Astrocyte (in vitro differentiated cells and primary cell): ENCODE measurements around the gene NOD1. TPM values are rescaled to one million over a fixed set of nuclear protein-coding genes. Genes with fewer than 3 reads are reported as not detected.

Experiments
- DNase-seq: peaks from one replicate; pipeline ENCODE4 v3.0.0-alpha.2; 2010; ENCODE audit warnings: low read depth
- FAIRE-seq: peaks from 2 replicates; lab custom pipeline; 2011; peaks lifted over from hg19 to GRCh38; lab: Jason Lieb, UNC
- H2AFZ ChIP-seq: 2 replicates; pipeline ENCODE4 v1.6.0; 2012; ENCODE audit warnings: low read depth, low read length, inconsistent platforms
- H3K27ac ChIP-seq: 2 replicates; pipeline ENCODE4 v1.5.1; 2011; ENCODE audit warnings: low read depth, low read length, inconsistent platforms
- H3K27me3 ChIP-seq: 2 replicates; pipeline ENCODE4 v1.6.0; 2011; ENCODE audit warnings: low read length, inconsistent platforms; ENCODE audit not compliant: insufficient read depth
- H3K36me3 ChIP-seq: 2 replicates; pipeline ENCODE4 v1.5.1; 2011; ENCODE audit warnings: low read length, inconsistent platforms; ENCODE audit not compliant: insufficient read depth
- H3K4me1 ChIP-seq: 2 replicates; pipeline ENCODE4 v1.5.1; 2011; ENCODE audit warnings: low read length, inconsistent platforms; ENCODE audit not compliant: insufficient read depth
- H3K4me2 ChIP-seq: 2 replicates; pipeline ENCODE4 v1.6.0; 2012; ENCODE audit warnings: low read length, inconsistent platforms
- H3K4me3 ChIP-seq: 2 replicates; pipeline ENCODE4 v1.5.1; 2011; ENCODE audit warnings: low read depth, mild to moderate bottlenecking, low read length, inconsistent platforms; ENCODE audit not compliant: insufficient read depth
- H3K79me2 ChIP-seq: 2 replicates; pipeline ENCODE4 v1.6.0; 2012; ENCODE audit warnings: mild to moderate bottlenecking, low read length, inconsistent platforms; ENCODE audit not compliant: insufficient read depth
- H3K9ac ChIP-seq: 2 replicates; pipeline ENCODE4 v1.6.0; 2012; ENCODE audit warnings: mild to moderate bottlenecking, low read length, inconsistent platforms
- H3K9me3 ChIP-seq: 2 replicates; pipeline ENCODE4 v1.5.1; 2012; ENCODE audit warnings: low read depth, mild to moderate bottlenecking, low read length, inconsistent platforms; ENCODE audit not compliant: insufficient read depth
- H4K20me1 ChIP-seq: 2 replicates; pipeline ENCODE4 v1.6.0; 2012; ENCODE audit warnings: low read length, inconsistent platforms; ENCODE audit not compliant: insufficient read depth
- H3K27ac Mint-ChIP-seq: one replicate; pipeline ENCODE4 v1.8.0; 2021; ENCODE audit warnings: mild to moderate bottlenecking, mixed read lengths; ENCODE audit not compliant: unreplicated experiment
- H3K27me3 Mint-ChIP-seq: one replicate; pipeline ENCODE4 v1.8.0; 2021; ENCODE audit warnings: low read depth, mixed read lengths; ENCODE audit not compliant: unreplicated experiment
- H3K36me3 Mint-ChIP-seq: one replicate; pipeline ENCODE4 v1.8.0; 2021; ENCODE audit warnings: low read depth, mixed read lengths; ENCODE audit not compliant: unreplicated experiment
- H3K4me1 Mint-ChIP-seq: one replicate; pipeline ENCODE4 v1.8.0; 2021; ENCODE audit warnings: low read depth, mixed read lengths; ENCODE audit not compliant: unreplicated experiment
- H3K4me3 Mint-ChIP-seq: one replicate; pipeline ENCODE4 v1.8.0; 2021; ENCODE audit warnings: mild to moderate bottlenecking, moderate library complexity, mixed read lengths; ENCODE audit not compliant: unreplicated experiment
- H3K9me3 Mint-ChIP-seq: one replicate; pipeline ENCODE4 v1.8.0; 2021; ENCODE audit warnings: mild to moderate bottlenecking, mixed read lengths; ENCODE audit not compliant: unreplicated experiment
- CTCF ChIP-seq: IDR thresholded peaks from 2 replicates; pipeline ENCODE4 v1.5.1; 2011; ENCODE audit warnings: low read depth, mild to moderate bottlenecking, inconsistent platforms, low read length, moderate library complexity; ENCODE audit not compliant: insufficient read depth
- EZH2 ChIP-seq: IDR thresholded peaks from 2 replicates; pipeline ENCODE4 v1.6.1; 2012; ENCODE audit warnings: mild to moderate bottlenecking, low read length, inconsistent platforms; ENCODE audit not compliant: insufficient read depth
- total RNA-seq: library from RNA; stranded (reverse); gene quantifications from 2 replicates; pipeline ENCODE4 v1.2.1, GENCODE V29; 2021

The NOD1 gene
- total RNA-seq, 1 donor from 2014 or later = 9.7 TPM

- H3K27ac ChIP-seq = no peak overlapping the region
- no peaks in the 10 kb centered on the region for H3K4me1 Mint-ChIP-seq
- DNase-seq (no peak), FAIRE-seq (no peak)
- no peak for TF ChIP-seq EZH2
- TF ChIP-seq CTCF = no peak
- no peaks in the 10 kb centered on the region for H3K9me3 ChIP-seq
- H3K36me3 Mint-ChIP-seq = peaks cover 23% of the 10 kb centered on the region
- no peak overlapping the region for H3K9ac ChIP-seq
- H3K4me1 ChIP-seq = no peaks in the 10 kb centered on the region
- H4K20me1 ChIP-seq = no peaks in the 10 kb centered on the region
- H3K27ac Mint-ChIP-seq = no peak overlapping the region
- H2AFZ ChIP-seq = no peak overlapping the region
- no peak overlapping the region for H3K4me3 Mint-ChIP-seq
- H3K79me2 ChIP-seq = no peaks in the 10 kb centered on the region
- H3K4me2 ChIP-seq = no peak overlapping the region
- peaks cover 8% of the 10 kb centered on the region for H3K36me3 ChIP-seq
- H3K4me3 ChIP-seq = no peak overlapping the region
- no peaks in the 10 kb centered on the region for H3K9me3 Mint-ChIP-seq
- H3K27me3 Mint-ChIP-seq = no peaks in the 10 kb centered on the region
- no peaks in the 10 kb centered on the region for H3K27me3 ChIP-seq
These were observed 30.0 kb downstream of the NOD1 start for GRCh38 chr7:30448461-30449189.

GRCh38 chr7:30447466-30447865 is 31.1 kb downstream of the NOD1 start:
- Histone ChIP-seq H3K79me2 (no peaks in the 10 kb centered on the region), H3K27ac (no peak overlapping the region), H3K9ac (no peak overlapping the region), H3K4me2 (no peak overlapping the region), H3K9me3 (no peaks in the 10 kb centered on the region), H2AFZ (no peak overlapping the region), H3K27me3 (no peaks in the 10 kb centered on the region), H3K4me1 (no peaks in the 10 kb centered on the region), H4K20me1 (no peaks in the 10 kb centered on the region), H3K4me3 (no peak overlapping the region), H3K36me3 (peaks cover 8% of the 10 kb centered on the region)
- Mint-ChIP-seq H3K27ac (no peak overlapping the region), H3K27me3 (no peaks in the 10 kb centered on the region), H3K9me3 (no peaks in the 10 kb centered on the region), H3K4me1 (no peaks in the 10 kb centered on the region), H3K36me3 (peaks cover 16% of the 10 kb centered on the region), H3K4me3 (no peak overlapping the region)
- DNase-seq (no peak), FAIRE-seq (no peak)
- TF ChIP-seq EZH2 (no peak), CTCF (no peak)

DNA sequence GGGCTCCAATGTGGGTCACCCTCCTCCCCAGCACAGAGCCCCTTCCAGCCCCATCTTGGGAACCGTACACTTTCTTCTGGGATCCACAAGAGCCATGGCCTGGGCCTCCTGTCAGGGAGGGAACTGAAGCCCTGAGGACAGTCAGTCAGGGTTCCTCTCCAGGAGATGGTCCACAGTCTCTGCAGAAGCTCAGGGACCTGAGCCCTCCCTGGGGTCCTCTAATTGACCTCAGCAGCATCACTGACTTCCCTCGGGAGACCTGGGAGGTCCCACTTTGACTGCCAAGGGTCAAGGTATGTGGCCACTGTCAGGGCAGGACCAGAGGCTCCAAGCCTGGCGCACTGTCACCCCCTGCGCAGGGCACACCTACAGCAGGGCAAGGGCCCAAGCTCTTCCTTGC is 32.3 kb downstream of the NOD1 start:
- no peaks in the 10 kb centered on the region for H3K9me3 ChIP-seq
- H3K9me3 Mint-ChIP-seq = no peaks in the 10 kb centered on the region
- no peak overlapping the region for H3K27ac ChIP-seq
- no peak overlapping the region for H3K27ac Mint-ChIP-seq
- DNase-seq (no peak), FAIRE-seq (no peak)
- no peak overlapping the region for H3K9ac ChIP-seq
- H3K79me2 ChIP-seq = no peaks in the 10 kb centered on the region
- H4K20me1 ChIP-seq = no peaks in the 10 kb centered on the region
- no peaks in the 10 kb centered on the region for H3K4me1 ChIP-seq
- H3K36me3 ChIP-seq = peaks cover 8% of the 10 kb centered on the region
- H3K4me2 ChIP-seq = no peak overlapping the region
- no peaks in the 10 kb centered on the region for H3K27me3 ChIP-seq
- H3K36me3 Mint-ChIP-seq = peaks cover 13% of the 10 kb centered on the region
- no peaks in the 10 kb centered on the region for H3K27me3 Mint-ChIP-seq
- no peak overlapping the region for H3K4me3 ChIP-seq
- H3K4me1 Mint-ChIP-seq = no peaks in the 10 kb centered on the region
- H2AFZ ChIP-seq = no peak overlapping the region
- no peak overlapping the region for H3K4me3 Mint-ChIP-seq
- TF ChIP-seq EZH2 (no peak), CTCF (no peak)
